WTC11 (cell line): ENCODE data around the gene SORL1.

ENCODE experiments used
- EMX1 ChIP-seq: fragments of 250-450 bp; sonication (Bioruptor Pico); IDR thresholded peaks from 2 replicates; pipeline ENCODE4 v1.8.0; 2021; ENCODE audit warnings: mild to moderate bottlenecking
- FOXK1 ChIP-seq: sonication (generic); formaldehyde crosslinking; IDR thresholded peaks from 2 replicates; pipeline ENCODE4 v1.8.0; 2022; ENCODE audit warnings: mild to moderate bottlenecking, moderate library complexity, missing genetic modification reagents
- JUN ChIP-seq: sonication (generic); formaldehyde crosslinking; IDR thresholded peaks from 2 replicates; pipeline ENCODE4 v1.8.0; 2023; ENCODE audit warnings: mild to moderate bottlenecking, missing genetic modification reagents
- NR2C2 ChIP-seq: sonication (generic); formaldehyde crosslinking; IDR thresholded peaks from 2 replicates; pipeline ENCODE4 v1.8.0; 2022; ENCODE audit warnings: mild to moderate bottlenecking, missing genetic modification reagents
- RELA ChIP-seq: sonication (generic); formaldehyde crosslinking; IDR thresholded peaks from 2 replicates; pipeline ENCODE4 v1.8.1; 2022; ENCODE audit warnings: missing genetic modification reagents, mild to moderate bottlenecking, borderline replicate concordance
- TEAD4 ChIP-seq: sonication (generic); formaldehyde crosslinking; IDR thresholded peaks from 2 replicates; pipeline ENCODE4 v1.8.0; 2022; ENCODE audit warnings: mild to moderate bottlenecking, missing genetic modification reagents
- USF1 ChIP-seq: sonication (generic); formaldehyde crosslinking; IDR thresholded peaks from 2 replicates; pipeline ENCODE4 v1.8.0; 2022; ENCODE audit warnings: mild to moderate bottlenecking, missing genetic modification reagents
- ZNF121 ChIP-seq: sonication (generic); formaldehyde crosslinking; IDR thresholded peaks from 2 replicates; pipeline ENCODE4 v1.8.0; 2023; ENCODE audit warnings: missing genetic modification reagents
- TF ChIP-seq, protein P1 (sequence below): fragments of 200-600 bp; IDR thresholded peaks from 2 replicates; pipeline ENCODE4 v1.8.0; 2022; ENCODE audit warnings: antibody characterized with exemption
- TF ChIP-seq, protein P2 (sequence below): sonication (generic); formaldehyde crosslinking; IDR thresholded peaks from 2 replicates; pipeline ENCODE4 v1.8.1; 2023; ENCODE audit warnings: mild to moderate bottlenecking, missing genetic modification reagents
- TF ChIP-seq, protein P3 (sequence below): sonication (generic); formaldehyde crosslinking; IDR thresholded peaks from 2 replicates; pipeline ENCODE4 v1.8.0; 2023; ENCODE audit warnings: mild to moderate bottlenecking, missing genetic modification reagents
- TF ChIP-seq, protein P4 (sequence below): sonication (generic); formaldehyde crosslinking; IDR thresholded peaks from 2 replicates; pipeline ENCODE4 v1.8.0; 2022; ENCODE audit warnings: mild to moderate bottlenecking, missing genetic modification reagents
- TF ChIP-seq, protein P5 (sequence below): fragments of 250-450 bp; sonication (Bioruptor Pico); IDR thresholded peaks from 2 replicates; pipeline ENCODE4 v2.1.2; 2022; ENCODE audit warnings: mild to moderate bottlenecking, moderate library complexity

- TF ChIP-seq TEAD4 (no peak), USF1 (CRISPR knock-in tag) (no peak), RELA (CRISPR knock-in tag) (no peak), FOXK1 (CRISPR knock-in tag) (no peak), JUN (no peak), ZNF121 (CRISPR knock-in tag) (no peak), NR2C2 (CRISPR knock-in tag) (no peak), EMX1 (CRISPR knock-in tag) (no peak)
- TF ChIP-seq, protein P1, sequence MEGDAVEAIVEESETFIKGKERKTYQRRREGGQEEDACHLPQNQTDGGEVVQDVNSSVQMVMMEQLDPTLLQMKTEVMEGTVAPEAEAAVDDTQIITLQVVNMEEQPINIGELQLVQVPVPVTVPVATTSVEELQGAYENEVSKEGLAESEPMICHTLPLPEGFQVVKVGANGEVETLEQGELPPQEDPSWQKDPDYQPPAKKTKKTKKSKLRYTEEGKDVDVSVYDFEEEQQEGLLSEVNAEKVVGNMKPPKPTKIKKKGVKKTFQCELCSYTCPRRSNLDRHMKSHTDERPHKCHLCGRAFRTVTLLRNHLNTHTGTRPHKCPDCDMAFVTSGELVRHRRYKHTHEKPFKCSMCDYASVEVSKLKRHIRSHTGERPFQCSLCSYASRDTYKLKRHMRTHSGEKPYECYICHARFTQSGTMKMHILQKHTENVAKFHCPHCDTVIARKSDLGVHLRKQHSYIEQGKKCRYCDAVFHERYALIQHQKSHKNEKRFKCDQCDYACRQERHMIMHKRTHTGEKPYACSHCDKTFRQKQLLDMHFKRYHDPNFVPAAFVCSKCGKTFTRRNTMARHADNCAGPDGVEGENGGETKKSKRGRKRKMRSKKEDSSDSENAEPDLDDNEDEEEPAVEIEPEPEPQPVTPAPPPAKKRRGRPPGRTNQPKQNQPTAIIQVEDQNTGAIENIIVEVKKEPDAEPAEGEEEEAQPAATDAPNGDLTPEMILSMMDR = no peak
- TF ChIP-seq, protein P2, sequence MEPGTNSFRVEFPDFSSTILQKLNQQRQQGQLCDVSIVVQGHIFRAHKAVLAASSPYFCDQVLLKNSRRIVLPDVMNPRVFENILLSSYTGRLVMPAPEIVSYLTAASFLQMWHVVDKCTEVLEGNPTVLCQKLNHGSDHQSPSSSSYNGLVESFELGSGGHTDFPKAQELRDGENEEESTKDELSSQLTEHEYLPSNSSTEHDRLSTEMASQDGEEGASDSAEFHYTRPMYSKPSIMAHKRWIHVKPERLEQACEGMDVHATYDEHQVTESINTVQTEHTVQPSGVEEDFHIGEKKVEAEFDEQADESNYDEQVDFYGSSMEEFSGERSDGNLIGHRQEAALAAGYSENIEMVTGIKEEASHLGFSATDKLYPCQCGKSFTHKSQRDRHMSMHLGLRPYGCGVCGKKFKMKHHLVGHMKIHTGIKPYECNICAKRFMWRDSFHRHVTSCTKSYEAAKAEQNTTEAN = no peak
- TF ChIP-seq, protein P3, sequence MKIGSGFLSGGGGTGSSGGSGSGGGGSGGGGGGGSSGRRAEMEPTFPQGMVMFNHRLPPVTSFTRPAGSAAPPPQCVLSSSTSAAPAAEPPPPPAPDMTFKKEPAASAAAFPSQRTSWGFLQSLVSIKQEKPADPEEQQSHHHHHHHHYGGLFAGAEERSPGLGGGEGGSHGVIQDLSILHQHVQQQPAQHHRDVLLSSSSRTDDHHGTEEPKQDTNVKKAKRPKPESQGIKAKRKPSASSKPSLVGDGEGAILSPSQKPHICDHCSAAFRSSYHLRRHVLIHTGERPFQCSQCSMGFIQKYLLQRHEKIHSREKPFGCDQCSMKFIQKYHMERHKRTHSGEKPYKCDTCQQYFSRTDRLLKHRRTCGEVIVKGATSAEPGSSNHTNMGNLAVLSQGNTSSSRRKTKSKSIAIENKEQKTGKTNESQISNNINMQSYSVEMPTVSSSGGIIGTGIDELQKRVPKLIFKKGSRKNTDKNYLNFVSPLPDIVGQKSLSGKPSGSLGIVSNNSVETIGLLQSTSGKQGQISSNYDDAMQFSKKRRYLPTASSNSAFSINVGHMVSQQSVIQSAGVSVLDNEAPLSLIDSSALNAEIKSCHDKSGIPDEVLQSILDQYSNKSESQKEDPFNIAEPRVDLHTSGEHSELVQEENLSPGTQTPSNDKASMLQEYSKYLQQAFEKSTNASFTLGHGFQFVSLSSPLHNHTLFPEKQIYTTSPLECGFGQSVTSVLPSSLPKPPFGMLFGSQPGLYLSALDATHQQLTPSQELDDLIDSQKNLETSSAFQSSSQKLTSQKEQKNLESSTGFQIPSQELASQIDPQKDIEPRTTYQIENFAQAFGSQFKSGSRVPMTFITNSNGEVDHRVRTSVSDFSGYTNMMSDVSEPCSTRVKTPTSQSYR (CRISPR knock-in tag) = no peak
- TF ChIP-seq, protein P4, sequence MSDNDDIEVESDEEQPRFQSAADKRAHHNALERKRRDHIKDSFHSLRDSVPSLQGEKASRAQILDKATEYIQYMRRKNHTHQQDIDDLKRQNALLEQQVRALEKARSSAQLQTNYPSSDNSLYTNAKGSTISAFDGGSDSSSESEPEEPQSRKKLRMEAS (CRISPR knock-in tag) = no peak
- TF ChIP-seq, protein P5, sequence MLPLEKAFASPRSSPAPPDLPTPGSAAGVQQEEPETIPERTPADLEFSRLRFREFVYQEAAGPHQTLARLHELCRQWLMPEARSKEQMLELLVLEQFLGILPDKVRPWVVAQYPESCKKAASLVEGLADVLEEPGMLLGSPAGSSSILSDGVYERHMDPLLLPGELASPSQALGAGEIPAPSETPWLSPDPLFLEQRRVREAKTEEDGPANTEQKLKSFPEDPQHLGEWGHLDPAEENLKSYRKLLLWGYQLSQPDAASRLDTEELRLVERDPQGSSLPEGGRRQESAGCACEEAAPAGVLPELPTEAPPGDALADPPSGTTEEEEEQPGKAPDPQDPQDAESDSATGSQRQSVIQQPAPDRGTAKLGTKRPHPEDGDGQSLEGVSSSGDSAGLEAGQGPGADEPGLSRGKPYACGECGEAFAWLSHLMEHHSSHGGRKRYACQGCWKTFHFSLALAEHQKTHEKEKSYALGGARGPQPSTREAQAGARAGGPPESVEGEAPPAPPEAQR (CRISPR knock-in tag) = no peak
Measured at GRCh38 chr11:121544956-121545355, 92.8 kb downstream of the SORL1 start.
